DMS153 treated with DMSO at 0.1 percent for 48 hours (cell line): ENCODE results near the gene KRT4.
"Not testable (repeated sequence)": the region's sequence is repeated elsewhere in the genome, so short reads cannot be mapped to it uniquely, and the experiment has no call there.

ENCODE experiments used
- DNase-seq: peaks from one replicate; lab custom pipeline; 2025; ENCODE audit not compliant: unreplicated experiment; lab: John Stamatoyannopoulos, UW

KRT4 gene

DNA sequence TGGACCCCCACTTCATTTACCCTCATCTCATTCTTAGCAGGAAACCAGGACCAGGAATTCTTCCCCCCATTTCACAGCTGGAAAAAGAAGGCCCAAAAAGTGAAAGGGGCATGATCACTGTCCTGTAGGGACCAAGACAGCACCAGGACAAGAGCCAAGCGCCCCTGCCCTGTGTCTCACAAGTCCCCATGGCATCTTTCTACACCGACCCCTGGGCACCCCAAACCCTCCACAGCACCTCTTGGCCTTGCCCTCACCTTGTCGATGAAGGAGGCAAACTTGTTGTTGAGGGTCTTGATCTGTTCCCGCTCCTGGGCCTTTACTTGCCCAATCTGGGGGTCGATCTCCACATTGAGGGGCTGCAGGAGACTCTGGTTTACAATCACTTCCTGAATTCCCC, 37.5 kb downstream of the KRT4 start:
- no peak for DNase-seq

DNA sequence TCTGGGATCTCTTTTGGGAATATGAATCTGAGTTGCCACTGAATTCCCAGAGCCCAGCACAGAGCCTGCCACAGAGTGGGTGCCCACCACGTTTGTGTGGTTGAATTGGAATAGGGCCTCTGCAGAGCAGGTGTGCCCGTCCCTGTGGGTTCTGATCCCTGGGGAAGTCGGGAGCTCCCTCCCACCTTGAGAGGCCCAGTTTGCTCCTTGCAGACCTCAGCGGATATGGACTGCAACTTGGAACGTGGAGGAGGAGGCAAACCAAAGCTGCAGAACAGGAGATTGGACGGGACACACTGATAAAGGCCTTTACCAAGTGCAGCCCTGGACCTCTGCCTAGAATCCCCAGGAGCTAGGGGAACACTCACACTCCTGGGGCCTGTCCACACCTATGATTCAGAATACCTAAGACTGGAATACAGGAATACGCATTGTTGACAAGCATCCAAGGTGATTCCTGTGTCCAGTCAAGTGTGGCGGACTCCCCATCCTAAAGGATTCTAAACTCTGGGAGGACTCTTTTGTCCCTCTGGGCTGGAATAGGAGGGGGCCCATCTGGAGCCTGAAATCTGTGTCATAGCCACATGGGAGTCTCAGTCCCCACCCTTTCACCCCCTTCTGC, 39.2 kb downstream of the KRT4 start:
- no peak for DNase-seq

DNA sequence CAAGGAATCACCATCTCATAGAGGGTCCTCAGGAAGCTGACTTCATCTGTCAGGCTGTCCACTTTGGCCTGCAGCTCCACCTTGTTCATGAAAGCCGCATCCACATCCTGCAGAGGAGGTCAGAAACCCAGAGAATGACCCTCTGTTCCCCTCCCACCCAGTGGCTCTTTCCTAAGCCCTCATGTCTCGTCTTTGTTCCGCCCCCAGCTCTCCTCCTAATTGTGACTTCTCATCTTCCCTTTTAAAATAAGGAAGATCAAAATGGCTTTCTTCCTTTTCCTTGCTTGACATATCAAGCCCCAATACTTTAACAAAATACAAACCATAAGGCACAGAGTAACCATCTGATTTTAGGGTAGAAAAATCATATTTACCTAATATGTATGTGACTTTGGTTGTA, 41.1 kb downstream of the KRT4 start:
- DNase-seq = no peak

DNA sequence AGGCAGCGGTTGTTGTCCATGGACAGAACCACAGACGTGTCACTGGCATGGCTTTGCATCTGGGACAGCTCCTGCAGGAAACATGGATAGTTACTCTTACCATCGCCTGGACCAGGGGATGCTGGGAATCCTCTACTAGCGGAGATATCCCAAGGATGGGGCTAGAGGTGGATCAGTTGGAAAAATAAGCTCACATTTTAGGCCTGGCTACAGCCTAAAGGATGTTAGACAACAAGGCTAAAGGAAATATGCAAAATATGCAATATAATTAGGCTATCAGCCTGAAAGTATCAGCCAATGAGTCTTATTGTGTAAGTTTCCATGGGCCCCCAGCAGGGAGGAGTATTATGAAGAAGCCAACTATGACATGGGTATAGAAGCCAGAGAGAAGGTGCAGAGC, 41.7 kb downstream of the KRT4 start:
- DNase-seq = no peak

DNA sequence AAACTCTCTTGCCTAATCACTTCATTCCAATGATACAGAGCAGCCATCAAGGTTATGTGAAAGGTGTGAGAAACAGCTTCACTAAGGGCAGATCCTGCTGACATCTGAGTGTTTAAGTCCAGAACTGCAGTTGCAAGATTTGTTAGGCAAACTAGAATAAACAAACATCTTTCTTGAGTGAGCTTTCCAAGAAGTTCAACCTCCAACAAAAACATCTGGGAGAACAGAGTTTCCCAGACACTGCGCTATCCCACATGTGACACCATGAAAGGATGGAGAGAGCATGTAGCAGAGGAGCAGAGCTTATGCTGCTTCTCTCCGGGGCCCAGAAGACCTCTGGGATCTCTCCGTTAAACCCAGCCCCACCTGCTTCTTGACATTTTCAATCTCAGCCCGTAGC, 42.4 kb downstream of the KRT4 start:
- no peak for DNase-seq

DNA sequence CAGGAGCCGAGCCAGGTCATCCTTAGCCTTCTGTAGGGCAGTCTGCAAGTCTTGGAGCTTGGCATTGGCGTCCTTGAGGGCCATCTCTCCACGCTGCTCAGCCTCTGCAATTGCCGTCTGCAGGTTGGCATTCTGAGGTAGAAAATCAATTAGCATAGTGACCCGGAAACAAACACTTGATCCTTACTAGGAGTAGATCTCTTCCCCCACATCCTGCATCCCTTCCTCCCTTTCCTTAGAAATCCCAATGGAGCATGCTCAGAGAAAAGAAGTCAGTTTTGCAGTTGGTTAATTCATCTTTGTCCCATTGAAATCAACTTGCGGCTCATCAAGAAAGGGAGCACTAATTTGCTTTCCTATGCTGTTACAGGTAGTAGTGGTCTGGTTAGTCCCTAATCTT, 42.8 kb downstream of the KRT4 start:
- DNase-seq = no peak

DNA sequence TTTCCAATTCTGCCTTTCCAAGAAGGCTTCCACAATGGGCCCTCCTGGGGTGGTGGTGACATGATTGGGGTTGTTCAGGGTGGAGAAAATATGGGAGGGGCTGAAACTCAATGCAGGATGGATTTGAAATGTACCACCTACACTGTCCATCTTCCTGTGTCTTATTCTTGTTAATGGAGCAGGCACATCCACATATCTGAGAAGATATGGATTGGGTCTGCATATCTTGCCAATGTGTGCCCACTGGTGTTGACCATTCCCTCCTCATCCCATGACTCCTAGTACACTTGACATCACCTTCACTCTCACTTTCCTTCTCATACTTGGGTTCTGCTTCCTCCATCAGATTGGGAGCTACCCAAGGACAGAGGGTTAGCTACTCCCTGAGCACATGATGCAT, 44.0 kb downstream of the KRT4 start:
- no peak for DNase-seq

DNA sequence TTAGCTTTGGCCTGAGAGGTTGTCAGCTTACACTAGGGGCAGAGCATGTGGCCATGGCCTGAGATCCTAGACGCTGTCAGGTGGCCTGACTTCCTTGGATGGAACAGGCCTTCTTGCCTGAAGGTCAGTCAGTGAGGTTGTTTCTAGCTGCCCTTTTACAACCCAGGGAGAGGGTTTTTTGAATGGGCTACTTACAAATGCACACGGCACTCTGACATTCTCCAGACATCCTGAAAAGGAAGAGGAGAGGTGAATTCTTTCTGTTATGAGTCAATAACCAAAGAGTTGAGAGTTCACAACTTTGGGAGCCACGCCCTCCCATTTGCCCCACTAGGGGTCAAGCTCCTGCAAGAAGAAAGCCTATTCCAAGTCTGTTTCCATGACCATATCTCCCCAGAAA, 44.6 kb downstream of the KRT4 start:
- DNase-seq = no peak

DNA sequence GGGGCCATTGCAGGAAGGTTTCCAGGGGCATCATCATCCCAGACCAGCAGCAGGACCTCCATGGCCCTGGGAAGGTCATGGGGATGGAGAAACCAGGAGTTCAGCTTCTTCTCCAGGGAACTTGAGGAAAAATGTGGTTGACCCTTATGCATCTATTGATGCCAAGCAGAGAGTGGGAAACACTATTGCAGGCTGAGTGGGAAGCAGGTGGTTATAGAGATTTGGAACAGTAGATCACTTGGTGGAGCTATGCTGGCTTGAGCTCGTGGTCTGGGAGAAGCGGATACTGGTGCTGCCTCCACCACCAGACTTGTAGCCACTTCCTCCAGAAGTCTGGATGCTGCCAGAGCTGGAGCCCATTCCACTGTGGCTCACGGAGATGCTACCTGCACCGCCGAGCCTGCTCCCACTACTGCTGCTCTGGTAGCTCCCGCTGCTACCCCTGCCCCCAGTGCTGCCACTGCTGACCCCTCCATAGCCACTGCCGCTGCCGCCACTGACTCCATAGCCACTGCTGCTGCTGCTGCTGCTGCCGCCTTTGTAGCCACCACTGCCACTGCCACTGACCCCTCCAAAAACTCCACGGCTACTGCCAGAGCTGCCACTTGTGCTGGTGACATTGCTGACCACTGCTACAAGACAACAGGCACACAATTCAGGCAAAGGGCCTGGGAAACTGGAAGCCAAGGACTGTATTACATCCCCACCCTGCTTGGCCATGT, 45.3 kb downstream of the KRT4 start:
- no peak for DNase-seq

DNA sequence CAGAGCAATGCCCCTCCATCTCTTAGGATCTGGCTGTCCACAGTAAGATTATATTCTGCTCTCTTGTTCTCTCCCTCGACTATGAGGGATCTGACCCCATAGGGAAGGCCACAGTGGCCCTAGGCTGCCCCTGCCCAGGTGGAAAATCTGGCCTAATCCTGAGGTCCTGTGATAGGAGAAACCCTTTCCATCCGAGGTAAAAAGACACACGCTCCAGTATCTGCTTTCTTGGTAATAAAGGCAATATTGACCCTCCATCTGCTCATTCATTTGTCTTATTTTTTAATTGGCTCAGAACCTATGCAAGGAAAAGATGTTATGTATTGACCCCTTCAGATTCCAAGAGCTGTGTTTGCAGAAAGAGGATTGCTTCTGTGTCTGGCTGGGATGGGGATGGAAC, 46.5 kb downstream of the KRT4 start:
- no peak for DNase-seq

DNA sequence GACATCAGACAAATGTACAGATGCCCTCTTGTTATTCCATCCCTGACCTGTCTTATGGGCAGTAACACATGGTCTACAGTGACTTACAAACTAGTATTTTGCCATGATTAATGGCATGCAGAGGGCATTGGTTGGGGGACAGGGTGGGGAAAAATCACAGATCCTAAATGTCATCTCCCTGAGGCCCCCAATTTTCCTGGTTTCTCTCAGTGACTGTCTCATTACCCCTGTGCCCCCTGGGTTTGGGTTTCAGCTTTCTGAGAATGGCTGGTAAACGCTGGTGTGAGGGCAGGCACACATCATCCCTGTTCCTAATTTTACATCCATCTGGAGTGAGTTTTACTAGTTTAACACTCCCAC, 46.9 kb downstream of the KRT4 start:
- no peak for DNase-seq

DNA sequence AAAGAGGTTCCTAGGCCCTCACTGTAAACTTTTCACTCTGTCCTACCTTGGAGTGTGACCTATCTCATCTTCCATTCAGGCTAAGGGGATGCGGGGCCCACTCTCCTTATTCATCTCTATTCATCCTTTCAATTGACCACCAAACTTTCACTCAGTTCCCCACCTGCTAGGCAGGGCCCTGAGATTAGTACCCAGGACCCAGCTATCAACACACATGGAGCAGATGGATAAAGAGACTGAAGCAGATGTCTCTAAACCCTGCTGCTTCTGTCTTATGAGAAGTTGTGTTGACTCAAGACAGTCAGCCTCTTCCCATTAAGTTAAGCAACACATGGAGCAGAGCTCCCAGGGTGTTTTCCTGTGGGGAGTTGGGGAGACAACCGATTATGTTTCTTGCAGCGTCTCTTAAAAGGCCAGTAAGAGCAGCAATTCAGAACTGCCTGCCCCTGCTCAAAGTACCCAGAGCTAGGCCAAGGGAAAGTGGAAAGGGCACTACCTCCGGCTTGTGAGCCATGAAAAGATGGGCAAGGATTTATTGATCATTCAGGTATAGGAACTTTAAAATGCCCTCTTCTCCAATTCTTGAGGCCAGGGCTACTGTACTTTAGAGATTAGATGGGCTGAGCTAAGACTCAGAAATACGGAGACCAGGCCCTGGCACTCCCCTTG, 47.4 kb downstream of the KRT4 start:
- no peak for DNase-seq

DNA sequence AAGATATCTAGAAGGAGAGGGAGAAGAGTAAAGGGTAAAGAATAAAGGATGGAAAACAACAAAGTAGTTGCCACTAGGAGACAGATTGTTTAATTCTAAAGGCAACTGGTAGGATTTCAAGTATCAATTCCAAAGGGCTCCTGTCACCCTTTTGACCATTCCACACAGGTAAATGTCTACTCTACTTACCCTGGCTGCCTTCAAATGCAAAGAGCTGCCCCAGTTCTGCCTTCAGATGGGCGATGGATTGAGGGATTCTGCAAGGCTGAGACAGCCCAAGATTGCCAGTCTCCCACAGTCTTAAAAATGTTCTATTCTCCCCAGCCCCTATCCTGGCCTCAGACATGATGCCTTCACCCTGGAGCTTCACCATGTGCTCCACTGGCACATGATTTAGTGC, 48.2 kb downstream of the KRT4 start:
- DNase-seq = no peak

DNA sequence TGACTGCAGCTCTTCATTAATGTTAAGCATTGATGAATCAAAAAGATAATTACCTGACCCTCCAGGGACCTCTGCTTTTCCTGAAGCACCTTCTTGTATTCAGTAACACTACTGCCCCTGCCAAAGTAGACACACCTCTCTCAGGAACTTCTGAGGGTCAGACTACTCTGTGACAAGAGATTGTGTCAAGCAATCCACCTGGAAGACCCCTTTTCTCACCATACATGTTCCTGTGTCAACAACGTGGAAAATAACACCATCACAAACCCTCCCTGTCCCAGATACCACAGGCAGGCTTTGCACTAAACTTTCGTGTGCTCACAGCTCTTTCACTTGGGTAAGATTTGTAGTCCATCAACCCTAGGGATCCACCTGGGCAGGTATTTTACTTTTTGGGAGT, 49.9 kb downstream of the KRT4 start:
- DNase-seq = no peak

DNA sequence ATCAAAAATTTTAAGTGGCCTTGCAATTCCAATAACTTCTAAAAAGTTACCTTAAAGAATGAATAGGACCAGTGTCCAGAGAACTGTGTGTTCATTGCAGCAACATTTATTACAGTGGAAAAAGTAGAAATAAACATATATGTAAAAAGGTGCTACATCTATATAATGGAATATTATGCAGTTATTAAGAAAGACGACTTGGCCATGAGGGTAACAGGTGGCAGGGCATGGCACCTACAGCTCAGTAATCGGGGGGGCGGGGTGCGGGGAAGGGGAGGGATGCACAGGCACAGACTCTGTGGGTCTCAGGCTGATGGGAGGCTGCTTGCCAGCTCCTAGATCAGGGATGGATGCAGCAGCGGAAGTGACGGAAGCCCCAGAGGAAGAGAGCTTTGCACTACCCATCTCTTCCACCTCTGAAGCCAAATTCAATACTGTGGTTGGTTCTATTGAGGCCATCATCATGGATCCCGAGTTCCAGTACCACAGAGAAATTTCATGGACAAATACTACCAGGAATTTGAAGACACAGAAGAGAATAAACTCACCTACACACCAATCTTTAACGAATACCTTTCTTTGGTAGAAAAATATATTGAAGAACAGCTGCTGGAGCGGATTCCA, 50.8 kb downstream of the KRT4 start:
- no peak for DNase-seq

DNA sequence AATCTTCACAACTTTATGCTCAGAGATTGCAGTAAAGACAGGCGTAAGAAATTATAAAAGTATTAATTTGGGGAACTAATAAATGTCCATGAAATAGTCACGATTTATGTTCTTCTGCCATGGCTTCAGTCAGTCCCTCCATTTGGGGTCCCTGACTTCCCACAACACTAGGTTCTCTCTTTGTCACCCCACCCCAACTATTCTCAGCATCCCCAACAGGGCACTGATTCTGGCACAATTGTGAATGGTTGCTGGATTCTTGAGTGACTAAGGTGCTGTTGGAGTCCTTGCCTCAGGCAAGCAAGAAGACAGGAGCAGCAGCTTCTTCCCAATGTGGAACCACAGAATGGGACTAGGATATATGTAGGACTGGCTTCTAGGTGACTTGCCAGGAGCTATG, 52.1 kb downstream of the KRT4 start:
- no peak for DNase-seq

DNA sequence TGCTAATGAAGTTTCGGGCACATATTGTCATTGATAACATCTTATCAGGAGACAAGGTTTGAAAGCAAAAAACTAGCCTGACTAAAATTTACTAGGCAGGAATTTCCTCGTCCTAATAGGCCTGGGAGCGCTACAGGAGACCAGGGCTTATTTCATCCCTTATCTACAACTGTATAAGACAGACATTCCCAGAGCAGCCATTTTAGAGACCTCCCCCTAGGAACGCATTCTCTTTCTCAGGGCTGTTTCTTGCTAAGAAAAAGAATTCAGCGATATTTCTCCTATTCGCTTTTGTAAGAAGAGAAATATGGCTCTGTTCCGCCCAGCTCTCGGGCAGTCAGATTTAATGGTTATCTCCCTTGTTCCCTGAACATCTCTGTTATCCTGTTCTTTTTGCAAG, 52.7 kb downstream of the KRT4 start:
- not testable (repeated sequence) for DNase-seq

DNA sequence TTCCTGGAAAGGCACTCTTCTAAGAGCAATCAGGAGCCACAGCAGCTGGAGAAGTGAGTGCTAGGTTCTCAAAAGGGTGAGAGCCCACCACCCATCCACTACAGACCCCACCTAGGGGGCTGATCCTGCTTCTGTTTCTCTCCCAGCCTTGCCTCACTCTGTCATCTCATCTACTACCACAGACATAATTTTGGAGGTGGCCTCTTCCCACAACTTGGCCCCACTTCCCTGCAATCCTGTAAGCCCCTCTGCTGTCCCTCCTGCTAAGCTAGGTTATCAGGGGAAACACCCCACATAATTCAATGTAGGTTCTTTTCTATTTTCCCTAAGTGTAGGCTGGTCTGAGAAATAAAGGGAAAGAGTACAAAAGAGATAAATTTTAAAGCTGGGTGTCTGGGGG, 53.3 kb downstream of the KRT4 start:
- DNase-seq = no peak

DNA sequence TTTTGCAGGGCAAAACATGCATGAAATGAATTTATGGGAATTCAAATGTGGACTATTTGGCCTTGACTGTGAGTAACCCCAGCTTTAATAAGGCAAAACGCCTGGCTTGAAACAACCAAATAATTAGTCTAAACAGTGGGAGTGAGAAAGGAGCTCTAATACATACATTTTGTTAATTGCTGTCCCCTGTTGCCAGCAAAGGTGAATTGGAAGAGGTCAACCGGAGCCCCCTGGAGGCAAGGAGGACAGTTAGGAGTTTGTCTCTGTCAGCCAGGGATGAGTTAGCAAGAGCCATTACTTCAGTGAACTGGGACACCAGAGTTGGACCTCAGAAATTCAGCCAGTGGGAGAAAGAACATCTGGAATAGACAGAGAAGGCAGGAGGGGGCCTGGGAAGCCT, 54.2 kb downstream of the KRT4 start:
- no peak for DNase-seq

DNA sequence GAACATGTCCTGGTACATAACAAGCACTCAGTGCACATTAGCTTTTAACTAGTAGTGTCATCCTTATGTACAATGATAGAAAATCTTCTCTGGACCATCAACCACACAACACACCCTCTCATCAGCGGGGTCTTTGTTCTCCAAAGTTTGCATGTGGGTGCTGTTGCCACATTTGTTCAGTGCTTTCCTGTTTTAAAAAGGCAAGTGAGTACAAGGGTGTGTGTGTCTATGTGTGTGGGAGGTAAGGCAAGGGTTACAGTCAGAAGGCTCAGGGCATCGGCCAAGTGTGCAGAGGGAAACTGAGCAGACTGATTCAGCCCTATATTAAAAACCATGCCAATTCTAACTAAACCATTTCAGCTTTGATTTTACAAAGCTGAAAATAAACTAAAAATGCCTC, 54.7 kb downstream of the KRT4 start:
- no peak for DNase-seq

DNA sequence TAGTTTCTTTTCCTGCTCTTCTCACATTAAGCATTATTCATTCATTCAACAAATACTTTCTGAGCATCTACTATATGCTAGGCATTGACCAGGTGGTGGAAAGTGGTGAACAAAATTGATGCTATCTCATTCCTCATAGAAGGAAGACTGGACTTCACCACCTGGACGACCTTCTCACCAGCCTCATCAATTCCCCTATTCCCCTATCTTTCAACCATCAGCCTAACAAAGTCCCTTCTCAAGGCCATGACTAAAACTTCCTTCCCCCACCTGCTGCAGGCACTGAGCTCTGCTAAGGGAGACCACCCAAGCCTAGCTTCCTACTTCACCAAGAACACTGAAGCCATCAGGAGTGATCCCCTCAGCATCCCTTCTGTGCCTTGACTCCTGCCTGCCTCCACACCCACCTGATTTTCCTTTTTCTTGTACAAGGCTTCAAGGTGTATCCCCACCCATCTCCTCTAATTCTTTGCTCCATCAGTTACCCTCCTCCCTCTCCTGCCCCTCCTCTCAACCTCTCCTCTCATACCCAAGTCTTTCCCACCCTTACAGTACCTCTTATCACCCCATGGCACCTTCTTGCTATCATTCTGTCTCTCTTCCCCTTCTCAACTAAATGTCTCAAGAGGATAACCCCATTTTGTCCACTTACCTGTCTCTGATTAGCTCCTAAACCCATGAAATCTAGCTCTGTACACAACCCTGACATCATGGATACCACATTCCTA, 56.3 kb downstream of the KRT4 start:
- DNase-seq = no peak
